Testis (tissue), 3 donors: ENCODE data around the gene TTLL5. TPM values are rescaled to one million over a fixed set of nuclear protein-coding genes. Genes with fewer than 3 reads are reported as not detected.

Source experiments
- DNase-seq: peaks from one replicate; pipeline ENCODE4 v3.0.0-alpha.2; 2019
- H3K27ac ChIP-seq, 2 donors: fragments of 200-600 bp; sonication (generic); one replicate each; pipeline ENCODE4 v1.5.1; 2019
- H3K27me3 ChIP-seq: fragments of 200-600 bp; sonication (generic); one replicate; pipeline ENCODE4 v1.5.1; 2019
- H3K36me3 ChIP-seq: fragments of 200-600 bp; sonication (generic); one replicate; pipeline ENCODE4 v1.5.1; 2017; ENCODE audit warnings: low read depth; ENCODE audit errors: missing control alignments
- H3K4me1 ChIP-seq: fragments of 200-600 bp; sonication (generic); one replicate; pipeline ENCODE4 v1.5.1; 2019
- H3K4me3 ChIP-seq, 2 donors: fragments of 200-600 bp; sonication (generic); one replicate each; pipeline ENCODE4 v1.5.1; 2017 to 2019
- H3K9me3 ChIP-seq: fragments of 200-600 bp; sonication (generic); one replicate; pipeline ENCODE4 v1.5.1; 2017
- CTCF ChIP-seq, 3 experiments: fragments of 450-650 bp in 2 of 3; fragments of 200-600 bp in 1 of 3; sonication (generic) in 1 of 3; IDR thresholded peaks; one replicate each; pipeline ENCODE4 v1.5.1; 2016 to 2019; ENCODE audit warnings: antibody characterized with exemption in 3 of 3, mild to moderate bottlenecking in 2 of 3, moderate library complexity in 1 of 3
- POLR2A ChIP-seq: fragments of 450-650 bp; IDR thresholded peaks from one replicate; pipeline ENCODE4 v1.6.1; 2017; ENCODE audit warnings: antibody characterized with exemption, mild to moderate bottlenecking, moderate library complexity
- WGBS, 2 donors: methylation state at CpG; one replicate each; pipeline ENCODE4 v1.1.5; 2018; 5-methylcytosine and 5-hydroxymethylcytosine counted together
- intact Hi-C: fragments of 100-400 bp; cut with DNase I; formaldehyde crosslinking; loops from one replicate; pipeline ENCODE4 v1.15.1; 2023; ENCODE audit warnings: low total_unique reads
- polyA plus RNA-seq: library from polyadenylated mRNA; stranded (reverse); fragments of 350-450 nt; fragmentation: Illumina TruSeq; extraction: RNeasy Lipid Tissue Mini Kit (QIAGEN cat#74804); gene quantifications from one replicate; pipeline ENCODE4 v1.2.3, GENCODE V29; 2014; ENCODE audit warnings: low read depth, low replicate concordance; ENCODE audit not compliant: insufficient read depth
- total RNA-seq, 2 donors: library from RNA; depleted of rRNA; stranded (reverse); fragments of >200 nt; gene quantifications; one replicate each; pipeline ENCODE4 v1.2.3, GENCODE V29; 2016

Gene TTLL5
- total and polyA plus RNA-seq, 3 donors from 2014 or later: 112 to 318 (median 155) TPM

- no peaks in the 10 kb centered on the region for H3K27me3 ChIP-seq
- H3K9me3 ChIP-seq: no peaks in the 10 kb centered on the region
- TF ChIP-seq POLR2A (no peak), CTCF (IDR thresholded peaks at IDR 0.05) (no peak)
- peaks cover 1% of the 10 kb centered on the region for H3K4me1 ChIP-seq
- H3K4me3 ChIP-seq: no peak overlapping the region
- intact Hi-C loops: no loop called here
- H3K27ac ChIP-seq: no peak overlapping the region
- no peaks in the 10 kb centered on the region for H3K36me3 ChIP-seq
- 78 to 79% methylated on average over 2 of the region's 2 CpGs for WGBS, 2 donors
- no peak for DNase-seq
These were observed 6.2 kb downstream of the TTLL5 start for GRCh38 chr14:75667099-75667765.

- TF ChIP-seq CTCF (IDR thresholded peaks at IDR 0.05) (no peak), POLR2A (no peak)
- no peak for DNase-seq
- WGBS, 2 donors: 88 to 97% methylated on average over 1 of the region's 1 CpG
- Histone ChIP-seq H3K4me3 (no peak overlapping the region), H3K36me3 (no peaks in the 10 kb centered on the region), H3K9me3 (no peaks in the 10 kb centered on the region), H3K4me1 (no peaks in the 10 kb centered on the region), H3K27me3 (no peaks in the 10 kb centered on the region), H3K27ac (no peak overlapping the region)
- intact Hi-C loops: no loop called here
These were observed 11.7 kb downstream of the TTLL5 start for GRCh38 chr14:75672605-75673192.

GRCh38 chr14:75673345-75674035 lies 12.4 kb downstream of the TTLL5 start:
- TF ChIP-seq CTCF (IDR thresholded peaks at IDR 0.05) (no peak), POLR2A (no peak)
- Histone ChIP-seq H3K9me3 (no peaks in the 10 kb centered on the region), H3K27ac (no peak overlapping the region), H3K36me3 (no peaks in the 10 kb centered on the region), H3K4me3 (no peak overlapping the region), H3K4me1 (no peaks in the 10 kb centered on the region), H3K27me3 (no peaks in the 10 kb centered on the region)
- DNase-seq: no peak
- intact Hi-C loops: no loop called here
- 93 to 100% methylated on average over 4 of the region's 4 CpGs for WGBS, 2 donors

GRCh38 chr14:75675265-75675960 lies 14.4 kb downstream of the TTLL5 start:
- H3K27me3 ChIP-seq: no peaks in the 10 kb centered on the region
- no peak overlapping the region for H3K4me3 ChIP-seq
- H3K27ac ChIP-seq: no peak overlapping the region
- TF ChIP-seq CTCF (IDR thresholded peaks at IDR 0.05) (no peak), POLR2A (no peak)
- 79 to 82% methylated on average over 2 of the region's 2 CpGs for WGBS, 2 donors
- H3K4me1 ChIP-seq: no peaks in the 10 kb centered on the region
- no peaks in the 10 kb centered on the region for H3K36me3 ChIP-seq
- intact Hi-C loops: no loop called here
- no peaks in the 10 kb centered on the region for H3K9me3 ChIP-seq
- no peak for DNase-seq
